T47D (cell line): Measurements from ENCODE around the gene AOPEP.
"Not testable (repeated sequence)": the region's sequence is repeated elsewhere in the genome, so short reads cannot be mapped to it uniquely, and the experiment has no call there.

Experiments used
- DNase-seq, 2 experiments: peaks; one replicate each; pipeline versions ENCODE4 v3.0.0 to v3.0.0-alpha.2; 2011 to 2012; ENCODE audit warnings: low read depth in 1 of 2, low spot score in 1 of 2
- JUND ChIP-seq: IDR thresholded peaks from 2 replicates; pipeline ENCODE4 v1.6.1; 2012; ENCODE audit warnings: low read depth
- in situ Hi-C: cut with HindIII; loops from 2 replicates; pipeline ENCODE4 v1.10.0; 2016; ENCODE audit warnings: low sequenced_read_pairs, low pct_unique_long_range_greater_than_20kb

AOPEP gene

GRCh38 chr9:95007226-95007869 lies 280.8 kb downstream of the AOPEP start:
- no peak for TF ChIP-seq JUND
- in situ Hi-C loops, result no loop called here
- no peak for DNase-seq

- in situ Hi-C loops, result no loop called here
- no peak for TF ChIP-seq JUND
- DNase-seq, result peak in 1 of 2 experiments; percentile 75
Observed at GRCh38 chr9:95008151-95008771, 281.8 kb downstream of the AOPEP start.

GRCh38 chr9:95009459-95009858 lies 283.0 kb downstream of the AOPEP start:
- DNase-seq, result no peak
- no peak for TF ChIP-seq JUND
- in situ Hi-C loops, result no loop called here

- DNase-seq, result no peak
- in situ Hi-C loops, result no loop called here
- TF ChIP-seq JUND, result no peak
Observed at GRCh38 chr9:95010431-95010838, 283.9 kb downstream of the AOPEP start.

GRCh38 chr9:95012035-95012708 lies 285.7 kb downstream of the AOPEP start:
- in situ Hi-C loops, result no loop called here
- DNase-seq, result no peak
- TF ChIP-seq JUND, result no peak

GRCh38 chr9:95012902-95013301 lies 286.4 kb downstream of the AOPEP start:
- in situ Hi-C loops, result no loop called here
- no peak for DNase-seq

GRCh38 chr9:95014917-95015316 lies 288.4 kb downstream of the AOPEP start:
- in situ Hi-C loops, result no loop called here
- DNase-seq, result no peak
- TF ChIP-seq JUND, result no peak

More at GRCh38 chr9:95012902-95013301, 286.4 kb downstream of the AOPEP start:
- no peak for TF ChIP-seq JUND

GRCh38 chr9:95015569-95015968 lies 289.1 kb downstream of the AOPEP start:
- no peak for DNase-seq
- TF ChIP-seq JUND, result no peak
- in situ Hi-C loops, result no loop called here

- in situ Hi-C loops, result no loop called here
- no peak for DNase-seq
- no peak for TF ChIP-seq JUND
Observed at GRCh38 chr9:95017062-95017461, 290.6 kb downstream of the AOPEP start.

GRCh38 chr9:95017661-95018060 lies 291.2 kb downstream of the AOPEP start:
- no peak for DNase-seq
- in situ Hi-C loops, result no loop called here
- TF ChIP-seq JUND, result no peak

GRCh38 chr9:95018099-95018936 lies 291.8 kb downstream of the AOPEP start:
- in situ Hi-C loops, result no loop called here
- DNase-seq, result no peak
- TF ChIP-seq JUND, result no peak

GRCh38 chr9:95020644-95021043 lies 294.1 kb downstream of the AOPEP start:
- in situ Hi-C loops, result not testable (repeated sequence)

More at GRCh38 chr9:95020644-95021043, 294.1 kb downstream of the AOPEP start:
- not testable (repeated sequence) for DNase-seq
